Endodermal cell (in vitro differentiated cells): ENCODE data around the gene FNBP1. TPM values are rescaled to one million over a fixed set of nuclear protein-coding genes. Genes with fewer than 3 reads are reported as not detected.

Experiments used
- DNase-seq: peaks from one replicate; pipeline ENCODE4 v3.0.0-alpha.2; 2017
- H3K27ac ChIP-seq: 2 replicates; pipeline ENCODE4 v1.5.1; 2013; ENCODE audit warnings: mild to moderate bottlenecking, low read depth, low read length, moderate library complexity
- H3K27me3 ChIP-seq: 2 replicates; pipeline ENCODE4 v1.6.1; 2013; ENCODE audit warnings: mild to moderate bottlenecking, low read length, moderate library complexity; ENCODE audit not compliant: insufficient read depth, control insufficient read depth, poor library complexity, severe bottlenecking
- H3K36me3 ChIP-seq: 2 replicates; pipeline ENCODE4 v1.7.0; 2013; ENCODE audit warnings: mild to moderate bottlenecking, low read length, moderate library complexity; ENCODE audit not compliant: control insufficient read depth, insufficient read depth
- H3K4me1 ChIP-seq: one replicate; pipeline ENCODE4 v1.7.0; 2013; ENCODE audit warnings: low read length; ENCODE audit not compliant: control insufficient read depth, insufficient read depth
- H3K4me3 ChIP-seq: 2 replicates; pipeline ENCODE4 v1.5.1; 2013; ENCODE audit warnings: mild to moderate bottlenecking, low read length, moderate library complexity
- H3K9ac ChIP-seq: 2 replicates; pipeline ENCODE4 v1.6.1; 2013; ENCODE audit warnings: mild to moderate bottlenecking, low read length, moderate library complexity; ENCODE audit not compliant: poor library complexity, severe bottlenecking; ENCODE audit errors: extremely low read depth
- H3K9me3 ChIP-seq: 2 replicates; pipeline ENCODE4 v1.6.1; 2013; ENCODE audit warnings: mild to moderate bottlenecking, low read length, moderate library complexity; ENCODE audit not compliant: control insufficient read depth
- H3K27ac Mint-ChIP-seq: 2 replicates; pipeline ENCODE4 v1.8.0; 2020; ENCODE audit warnings: mixed read lengths
- H3K27me3 Mint-ChIP-seq: 2 replicates; pipeline ENCODE4 v1.8.0; 2021; ENCODE audit warnings: mild to moderate bottlenecking, mixed read lengths; ENCODE audit not compliant: insufficient read depth
- H3K36me3 Mint-ChIP-seq: 2 replicates; pipeline ENCODE4 v1.8.0; 2020; ENCODE audit warnings: low read depth, mixed read lengths
- H3K4me1 Mint-ChIP-seq: 2 replicates; pipeline ENCODE4 v1.8.0; 2020; ENCODE audit warnings: mixed read lengths
- H3K4me3 Mint-ChIP-seq: 2 replicates; pipeline ENCODE4 v1.8.0; 2020; ENCODE audit warnings: mild to moderate bottlenecking, moderate library complexity, mixed read lengths
- H3K9me3 Mint-ChIP-seq: 2 replicates; pipeline ENCODE4 v1.8.0; 2020; ENCODE audit warnings: mild to moderate bottlenecking, mixed read lengths
- CTCF ChIP-seq: fragments of 200-600 bp; sonication (generic); conservative IDR thresholded peaks from 2 replicates; pipeline ENCODE4 v1.5.0; 2021; ENCODE audit warnings: antibody characterized with exemption, mild to moderate bottlenecking
- WGBS, 2 experiments: methylation state at CpG; one replicate each; pipeline versions ENCODE4 v1.1.5 to v1.1.7; 2013; ENCODE audit warnings: missing lambda C conversion rate in 2 of 2, mixed read lengths in 1 of 2; ENCODE audit not compliant: insufficient coverage in 1 of 2, insufficient read length in 1 of 2; 5-methylcytosine and 5-hydroxymethylcytosine counted together
- total RNA-seq, 2 donors: library from RNA; stranded (reverse); fragmentation: NEBNext Ultra II Directional in 1 of 2; extraction: Animal tissue kit (Norgen Biotek cat#: 25700) in 1 of 2; gene quantifications; 2 replicates in 1 of 2; 3 replicates in 1 of 2; pipeline ENCODE4 v1.2.1, GENCODE V29; 2021

FNBP1 gene
- total RNA-seq, 2 donors from 2014 or later, result 41.4 to 43.3 TPM

GRCh38 chr9:129919841-129920240, 123.1 kb downstream of the FNBP1 start:
- H3K9ac ChIP-seq, result no peak overlapping the region
- H3K4me3 Mint-ChIP-seq, result no peak overlapping the region
- no peak overlapping the region for H3K4me3 ChIP-seq
- H3K9me3 ChIP-seq, result no peaks in the 10 kb centered on the region
- no peaks in the 10 kb centered on the region for H3K9me3 Mint-ChIP-seq
- no peak overlapping the region for H3K27ac ChIP-seq
- peaks cover 18% of the 10 kb centered on the region for H3K36me3 Mint-ChIP-seq
- H3K4me1 Mint-ChIP-seq, result no peaks in the 10 kb centered on the region
- 90 to 94% methylated on average over 3 of the region's 3 CpGs for WGBS, 2 experiments
- H3K4me1 ChIP-seq, result no peaks in the 10 kb centered on the region
- no peak overlapping the region for H3K27ac Mint-ChIP-seq
- no peaks in the 10 kb centered on the region for H3K27me3 Mint-ChIP-seq
- no peak for TF ChIP-seq CTCF
- H3K27me3 ChIP-seq, result no peaks in the 10 kb centered on the region
- DNase-seq, result no peak
- peaks cover 48% of the 10 kb centered on the region for H3K36me3 ChIP-seq

- no peaks in the 10 kb centered on the region for H3K4me1 ChIP-seq
- H3K27me3 Mint-ChIP-seq, result no peaks in the 10 kb centered on the region
- H3K27ac ChIP-seq, result no peak overlapping the region
- WGBS, 2 experiments, result 40 to 64% methylated on average over 2 to 3 of the region's 3 CpGs
- no peaks in the 10 kb centered on the region for H3K27me3 ChIP-seq
- no peak overlapping the region for H3K4me3 ChIP-seq
- no peak overlapping the region for H3K4me3 Mint-ChIP-seq
- no peak for TF ChIP-seq CTCF
- no peak overlapping the region for H3K9ac ChIP-seq
- H3K27ac Mint-ChIP-seq, result no peak overlapping the region
- no peaks in the 10 kb centered on the region for H3K9me3 Mint-ChIP-seq
- no peak for DNase-seq
- H3K36me3 ChIP-seq, result peaks cover 42% of the 10 kb centered on the region
- no peaks in the 10 kb centered on the region for H3K4me1 Mint-ChIP-seq
- H3K9me3 ChIP-seq, result no peaks in the 10 kb centered on the region
- peaks cover 12% of the 10 kb centered on the region for H3K36me3 Mint-ChIP-seq
Observed at GRCh38 chr9:129919277-129919676, 123.7 kb downstream of the FNBP1 start.

GRCh38 chr9:129918296-129918950, 124.6 kb downstream of the FNBP1 start:
- Histone ChIP-seq H3K27ac (no peak overlapping the region), H3K4me3 (no peak overlapping the region), H3K9ac (no peak overlapping the region), H3K36me3 (peaks cover 35% of the 10 kb centered on the region), H3K9me3 (no peaks in the 10 kb centered on the region), H3K27me3 (no peaks in the 10 kb centered on the region), H3K4me1 (no peaks in the 10 kb centered on the region)
- Mint-ChIP-seq H3K4me1 (no peaks in the 10 kb centered on the region), H3K27me3 (no peaks in the 10 kb centered on the region), H3K4me3 (no peak overlapping the region), H3K27ac (no peak overlapping the region), H3K9me3 (no peaks in the 10 kb centered on the region), H3K36me3 (peaks cover 5% of the 10 kb centered on the region)
- WGBS, 2 experiments, result 95 to 96% methylated on average over 12 to 14 of the region's 14 CpGs
- no peak for DNase-seq
- no peak for TF ChIP-seq CTCF
